HL-60/S4 treated with retinoic acid at 250 ng/mL for 4 days and 3 days (cell line): ENCODE data around the gene DIPK1C.

Experiments
- in situ Hi-C: fragments of 300-500 bp; cut with MboI; formaldehyde crosslinking; loops from 2 replicates; pipeline ENCODE4 v1.7.0; 2022; ENCODE audit warnings: low sequenced_read_pairs

The DIPK1C gene

GRCh38 chr18:74453642-74454198 lies 3.4 kb downstream of the DIPK1C start:
- in situ Hi-C loops = no loop called here

GRCh38 chr18:74453016-74453566 lies 4.0 kb downstream of the DIPK1C start:
- in situ Hi-C loops = no loop called here

DNA sequence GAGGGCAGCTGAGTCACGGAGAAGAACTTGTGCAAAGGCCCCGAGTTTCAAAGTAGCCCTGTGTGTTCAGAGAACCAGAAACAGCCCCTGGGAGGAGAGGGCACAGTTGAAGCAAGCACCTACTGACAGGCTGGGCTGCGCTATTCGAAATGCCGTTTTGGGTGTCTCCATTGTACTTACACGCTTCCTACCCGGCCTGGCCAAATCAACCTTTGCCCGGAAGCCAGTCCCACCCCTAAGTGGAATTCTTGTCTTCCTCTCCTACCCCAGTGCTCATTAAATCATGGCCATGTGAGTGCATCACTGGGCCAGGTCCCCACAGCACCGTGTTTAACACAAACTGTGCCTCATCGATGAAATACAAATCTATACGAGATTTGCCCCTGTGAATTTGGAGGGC lies 6.0 kb downstream of the DIPK1C start:
- in situ Hi-C loops = no loop called here

- in situ Hi-C loops = no loop called here
These were observed 6.5 kb downstream of the DIPK1C start for GRCh38 chr18:74450626-74451025.

DNA sequence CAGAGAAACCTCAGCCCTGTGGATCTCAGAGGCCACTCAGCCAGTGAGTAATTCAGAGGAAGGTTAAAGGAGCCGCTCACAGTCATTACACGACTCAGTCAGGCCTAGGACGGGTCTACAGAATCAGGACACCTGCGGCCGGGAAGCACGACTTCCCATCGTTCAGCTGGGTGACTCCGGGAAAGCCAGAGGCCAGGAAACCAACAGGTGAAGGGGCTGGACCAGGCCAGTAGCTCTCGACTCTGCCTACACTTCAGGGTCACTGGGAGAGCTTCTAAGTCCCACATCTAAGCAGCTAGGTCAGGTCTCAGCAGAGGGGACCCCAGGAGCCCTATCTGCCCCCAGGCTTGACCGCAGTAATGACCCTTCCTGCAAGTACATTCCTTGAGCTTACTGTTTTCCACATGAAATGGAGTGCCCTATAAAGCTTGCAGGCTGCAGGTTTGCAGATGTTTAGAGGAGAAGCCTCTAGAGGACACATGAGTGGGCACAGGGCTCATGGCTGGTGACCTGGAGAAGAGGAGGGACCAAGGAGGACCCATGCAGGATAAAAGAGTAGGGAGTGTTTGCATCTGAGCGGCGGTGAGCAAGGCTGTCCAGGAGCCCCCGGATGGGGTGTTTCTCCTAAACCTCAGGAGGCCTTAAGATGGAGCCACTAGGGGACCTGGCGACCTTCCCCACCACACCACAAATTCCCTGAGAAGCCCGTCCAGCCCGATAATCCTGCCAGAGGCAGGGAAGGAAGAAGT lies 9.5 kb downstream of the DIPK1C start:
- in situ Hi-C loops = no loop called here

DNA sequence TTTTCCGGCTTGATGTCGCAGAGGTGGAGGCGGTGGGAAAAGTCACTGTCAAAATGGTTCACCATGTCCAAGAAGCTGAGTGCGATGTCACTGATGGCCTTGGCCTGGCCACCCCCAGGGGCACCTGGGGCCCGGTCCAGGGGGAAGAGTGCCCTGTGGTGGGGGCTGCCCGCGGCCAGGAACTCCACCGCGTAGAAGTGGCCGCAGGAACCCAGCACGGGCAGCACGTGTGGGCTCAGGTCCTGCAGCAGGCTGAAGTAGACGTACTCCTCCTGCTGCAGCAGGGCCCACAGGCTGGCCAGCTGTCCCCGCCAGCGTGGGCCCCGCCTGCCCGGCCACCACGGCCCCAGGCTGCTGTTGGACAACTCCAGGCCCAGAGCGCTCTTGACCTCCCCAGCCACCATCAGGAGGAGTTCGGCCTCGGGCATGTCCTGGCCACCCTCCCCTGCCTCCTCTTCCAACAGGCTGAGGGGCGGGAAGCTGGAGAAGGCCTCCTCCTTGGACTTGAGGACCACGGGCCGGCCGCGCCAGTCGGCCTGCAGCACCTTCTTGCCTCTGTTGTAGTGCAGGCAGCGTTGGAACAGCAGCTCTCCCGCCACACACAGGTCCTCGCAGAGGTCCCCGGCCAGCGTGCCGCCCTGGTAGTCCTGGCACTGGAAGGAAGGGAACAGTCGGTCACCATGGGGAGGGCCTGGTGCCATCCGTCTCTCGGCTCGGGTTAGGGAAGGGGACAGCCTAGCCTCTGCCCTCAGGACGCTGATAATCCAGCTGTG lies 10.3 kb downstream of the DIPK1C start:
- in situ Hi-C loops = no loop called here

DNA sequence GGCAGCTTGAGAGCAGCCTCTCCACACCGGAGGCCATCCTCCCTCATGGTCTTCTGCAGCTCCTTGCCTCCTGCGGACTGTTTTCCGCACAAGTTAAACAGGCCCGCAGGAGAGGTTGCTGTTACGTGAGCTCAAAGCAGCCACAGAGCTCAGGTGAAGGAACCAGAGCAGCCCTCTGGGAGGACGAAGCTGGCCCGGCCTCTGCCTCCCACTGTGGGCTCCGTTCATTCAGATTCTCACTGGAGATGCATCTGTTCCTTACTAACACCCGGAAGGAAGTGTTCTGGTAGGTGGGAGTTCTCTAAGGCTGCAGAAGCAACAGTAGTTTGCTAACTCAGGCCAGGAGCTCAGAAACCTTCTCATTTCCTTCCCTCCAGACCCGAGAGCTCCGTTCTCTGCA lies 10.9 kb downstream of the DIPK1C start:
- in situ Hi-C loops = no loop called here

DNA sequence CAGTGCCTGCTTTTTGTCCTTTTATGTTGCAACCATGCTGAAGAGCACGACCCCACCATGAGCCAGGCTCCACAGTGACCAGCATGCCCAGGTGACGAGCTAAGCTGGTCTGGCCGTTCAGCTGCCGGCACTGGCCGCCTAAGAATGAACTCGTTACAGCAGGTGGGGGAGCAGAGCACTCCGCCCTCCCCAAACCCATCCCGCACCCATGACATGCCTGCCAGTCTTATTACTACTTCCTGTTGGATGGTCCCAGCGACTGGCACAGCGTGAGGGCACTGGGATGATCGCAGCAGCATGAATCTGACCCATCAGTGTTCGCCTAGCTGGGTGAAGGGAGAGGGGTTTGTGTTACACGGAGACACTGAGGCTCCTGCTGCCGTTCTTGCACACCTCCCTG lies 11.5 kb downstream of the DIPK1C start:
- in situ Hi-C loops = no loop called here

DNA sequence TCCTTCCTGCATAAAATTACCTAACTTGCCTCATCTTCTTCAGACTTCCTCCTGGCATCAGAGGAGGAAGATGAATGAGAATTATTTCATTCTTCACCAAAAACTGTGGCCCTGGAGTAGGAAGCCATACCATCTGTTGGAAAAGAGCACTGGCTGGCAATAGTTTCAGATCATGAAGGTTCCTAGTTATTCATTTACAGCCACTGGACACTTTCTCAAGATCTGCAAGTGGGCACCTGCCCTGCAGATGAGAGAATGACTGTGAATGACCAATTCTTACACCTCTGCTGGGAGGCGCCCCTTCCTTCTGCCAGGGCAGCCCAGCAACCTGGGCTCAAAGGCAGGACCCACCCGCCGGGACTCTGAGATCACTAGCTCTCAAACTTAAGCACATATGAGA lies 13.0 kb downstream of the DIPK1C start:
- in situ Hi-C loops = no loop called here

DNA sequence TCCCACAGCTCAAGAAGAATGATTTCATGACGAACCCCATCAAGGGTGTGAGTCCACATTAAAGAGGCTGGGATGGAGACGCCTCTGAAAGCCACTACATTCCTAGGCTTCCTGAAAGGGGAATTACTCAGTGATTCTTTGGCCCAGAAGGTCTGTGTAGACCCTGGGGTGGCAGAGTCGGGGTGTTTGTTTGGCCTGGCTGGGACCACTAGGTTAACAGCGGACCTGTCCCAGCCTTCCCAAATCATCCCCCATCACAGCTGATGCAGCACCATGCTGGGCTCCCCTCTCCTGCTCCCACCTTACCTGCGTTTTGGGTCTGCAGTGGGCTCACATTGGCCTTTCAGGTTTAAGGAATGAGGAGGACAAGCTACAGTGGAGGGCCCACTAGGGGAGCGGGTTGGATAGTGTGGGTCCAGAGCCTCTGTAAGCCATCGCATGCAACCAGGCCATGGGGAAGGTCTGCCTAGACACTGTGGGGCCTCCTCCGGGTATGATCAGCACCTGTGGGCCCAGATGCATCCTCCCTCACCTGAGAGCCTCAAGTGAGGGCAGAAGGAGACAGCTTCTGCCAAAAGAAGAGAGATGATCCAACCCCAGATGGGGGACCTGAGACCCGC lies 16.2 kb downstream of the DIPK1C start:
- in situ Hi-C loops = no loop called here

GRCh38 chr18:74438091-74438490 lies 19.0 kb downstream of the DIPK1C start:
- in situ Hi-C loops = no loop called here

- in situ Hi-C loops = no loop called here
These were observed 20.8 kb downstream of the DIPK1C start for GRCh38 chr18:74436158-74436769.

GRCh38 chr18:74435740-74436139 lies 21.4 kb downstream of the DIPK1C start:
- in situ Hi-C loops = no loop called here

DNA sequence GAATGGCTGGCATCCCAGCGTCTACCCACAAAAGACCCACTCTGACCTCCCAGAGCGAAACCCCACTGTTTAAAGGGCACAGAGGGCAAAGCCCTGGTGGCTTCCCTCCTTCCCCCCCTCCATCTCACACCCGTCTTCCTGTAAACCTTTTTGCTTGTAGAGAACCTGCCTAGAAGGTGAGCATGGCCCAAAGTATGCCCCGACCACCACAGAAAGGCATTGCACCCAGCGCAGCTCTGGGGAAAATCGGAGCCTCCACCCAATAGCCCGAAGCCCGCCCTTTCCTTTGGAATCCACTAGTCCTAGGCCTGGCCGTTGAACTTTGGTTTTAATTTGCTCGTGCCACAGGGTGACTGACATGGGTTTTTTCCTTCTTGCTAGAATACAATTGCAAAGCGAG lies 22.6 kb downstream of the DIPK1C start:
- in situ Hi-C loops = no loop called here

DNA sequence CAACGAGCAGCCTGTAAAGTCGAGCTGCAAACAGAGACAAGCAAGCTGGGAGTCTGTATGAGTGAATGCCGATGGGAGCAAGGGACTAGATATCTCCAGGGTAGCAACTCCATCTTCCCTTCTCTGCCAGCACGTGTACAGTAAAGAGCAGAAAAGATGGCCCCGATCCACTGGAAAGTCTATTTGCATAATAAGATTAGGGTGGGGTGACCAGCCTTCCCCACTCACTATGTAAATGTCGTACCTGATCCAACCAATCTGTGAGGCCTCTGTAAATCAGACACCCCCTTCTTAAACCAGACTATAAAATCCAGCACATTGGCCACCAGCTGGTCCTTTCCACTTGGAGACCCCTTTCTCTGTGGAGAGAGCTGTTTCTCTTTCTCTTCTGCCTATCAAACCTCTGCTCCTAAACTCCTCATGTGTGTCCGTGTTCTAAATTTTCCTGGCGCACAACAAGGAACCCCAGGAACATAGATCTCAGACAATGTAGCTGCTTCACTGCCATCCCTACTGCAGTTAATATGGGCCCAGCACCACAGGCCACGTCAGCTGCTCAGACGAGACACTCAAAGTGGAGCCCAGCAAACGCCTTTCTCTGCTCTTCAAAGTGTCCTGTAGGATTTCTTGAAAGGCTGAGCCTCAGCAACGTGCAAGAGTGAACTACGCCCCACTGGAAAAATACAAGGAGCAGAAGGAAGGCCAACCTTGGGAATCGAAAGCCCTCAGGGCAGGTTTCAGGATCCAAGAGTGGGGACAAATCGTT lies 26.1 kb downstream of the DIPK1C start:
- in situ Hi-C loops = no loop called here

DNA sequence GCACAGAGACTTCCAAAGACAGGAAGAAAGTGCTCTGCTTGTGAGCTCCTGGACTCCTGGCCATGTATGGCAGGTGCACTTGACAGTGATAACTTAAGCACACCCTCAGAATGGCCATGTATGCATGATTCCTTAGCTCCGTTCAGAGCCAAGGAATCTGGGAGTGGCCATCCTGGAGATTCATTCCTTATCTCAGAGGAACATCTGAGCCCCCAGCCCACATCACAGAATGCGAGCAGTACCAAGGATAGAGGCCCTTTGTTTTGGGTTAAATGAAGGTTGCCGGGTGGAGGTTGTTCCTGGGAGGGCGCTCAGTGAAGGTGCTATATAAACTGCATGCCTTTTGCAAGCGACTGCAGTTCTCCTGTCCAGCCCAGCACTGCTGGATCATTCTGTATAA lies 26.9 kb downstream of the DIPK1C start:
- in situ Hi-C loops = no loop called here

DNA sequence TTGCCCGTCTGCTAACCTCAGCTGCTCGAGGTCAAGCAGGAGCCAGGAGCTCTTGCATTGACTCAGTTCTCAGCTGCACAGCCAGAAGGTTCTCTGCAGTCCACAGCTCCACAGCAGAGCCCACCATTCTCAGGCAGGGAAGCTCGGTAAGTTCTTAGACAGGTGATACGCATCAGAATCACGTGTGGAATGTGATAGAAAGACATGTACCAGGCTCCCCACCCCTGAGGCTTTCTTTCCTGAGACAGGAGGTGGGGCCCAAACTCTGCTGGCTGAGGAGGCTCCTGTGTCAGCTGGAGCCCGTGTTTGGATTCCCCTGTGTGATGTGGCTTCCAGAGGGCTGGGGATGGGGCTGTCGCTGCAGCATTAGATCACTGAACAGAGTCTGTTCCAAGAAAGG lies 28.0 kb downstream of the DIPK1C start:
- in situ Hi-C loops = no loop called here

DNA sequence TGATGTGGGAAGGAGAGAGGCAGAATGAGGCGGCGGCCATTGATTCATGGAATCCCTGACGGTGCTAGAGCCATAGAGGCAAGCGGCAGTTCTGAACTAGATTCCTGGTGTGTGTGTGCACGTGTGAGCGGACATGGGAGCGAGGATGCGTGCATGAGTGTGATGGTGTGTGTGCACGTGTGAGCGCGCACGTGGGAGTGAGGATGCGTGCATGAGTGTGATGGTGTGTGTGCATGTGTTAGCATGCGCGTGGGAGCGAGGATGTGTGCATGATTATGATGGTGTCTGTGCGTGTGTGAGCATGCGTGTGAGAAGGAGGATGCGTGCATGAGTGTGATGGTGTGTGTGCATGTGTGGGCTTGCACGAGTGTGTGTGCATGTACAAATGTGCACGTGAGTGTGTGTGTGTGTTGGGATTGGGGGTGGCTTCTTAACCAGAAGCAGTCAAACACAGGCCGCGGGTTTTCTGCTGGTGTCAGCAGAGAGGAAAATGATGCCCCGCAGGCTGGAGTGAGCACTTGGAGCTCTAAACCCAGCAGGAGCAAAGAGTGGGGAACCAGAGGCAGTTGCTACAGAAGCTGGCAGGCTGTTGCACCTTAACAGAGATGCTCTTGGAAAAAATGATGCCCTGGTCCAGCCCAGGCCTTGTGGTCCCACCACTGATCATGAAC lies 29.5 kb downstream of the DIPK1C start:
- in situ Hi-C loops = no loop called here

- in situ Hi-C loops = no loop called here
These were observed 31.2 kb downstream of the DIPK1C start for GRCh38 chr18:74425876-74426275.

GRCh38 chr18:74425161-74425560 lies 31.9 kb downstream of the DIPK1C start:
- in situ Hi-C loops = no loop called here
